ENCODE results near the gene ABTB2.
A peak's percentile ranks its signal among the peaks of the same experiment; 100 is the strongest.
"Not testable (repeated sequence)": the region's sequence is repeated elsewhere in the genome, so short reads cannot be mapped to it uniquely, and the experiment has no call there.

ABTB2 gene

DNA sequence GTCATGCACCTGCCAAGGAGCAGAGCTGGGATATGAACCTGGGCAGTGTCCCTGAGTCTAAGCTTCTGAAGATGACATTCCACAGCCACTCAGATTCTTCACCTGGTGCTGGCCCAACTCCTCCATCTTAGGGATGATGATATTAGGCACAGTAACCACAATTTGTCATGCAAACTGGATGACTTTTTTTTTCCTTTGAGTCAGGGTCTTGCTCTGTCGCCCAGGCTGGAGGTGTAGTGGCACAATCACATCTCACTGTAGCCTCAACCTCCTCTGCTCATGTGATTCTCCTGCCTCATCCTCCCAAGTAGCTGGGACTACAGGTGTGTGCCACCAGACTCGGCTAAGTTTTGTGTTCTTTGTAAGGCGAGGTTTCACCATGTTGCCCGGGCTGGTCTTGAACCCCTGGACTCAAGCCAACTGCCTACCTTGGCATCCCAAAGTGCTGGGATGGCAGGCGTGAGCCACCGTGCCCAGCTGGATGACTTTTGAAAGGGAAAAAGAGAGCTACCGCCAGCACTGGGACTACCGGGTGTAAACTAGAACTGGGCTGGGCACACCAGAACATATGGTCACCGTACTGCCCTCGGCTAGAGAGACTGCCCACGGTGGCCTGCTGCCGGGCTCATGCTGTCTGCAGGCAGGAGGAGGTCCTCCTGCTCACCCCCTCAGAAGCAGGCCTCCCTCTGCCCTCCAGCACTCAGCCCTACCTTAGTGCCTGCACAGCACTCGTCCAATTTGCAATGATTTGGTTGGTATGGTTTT, 174.7 kb downstream of the ABTB2 start:
- DNase-seq, result no peak

DNA sequence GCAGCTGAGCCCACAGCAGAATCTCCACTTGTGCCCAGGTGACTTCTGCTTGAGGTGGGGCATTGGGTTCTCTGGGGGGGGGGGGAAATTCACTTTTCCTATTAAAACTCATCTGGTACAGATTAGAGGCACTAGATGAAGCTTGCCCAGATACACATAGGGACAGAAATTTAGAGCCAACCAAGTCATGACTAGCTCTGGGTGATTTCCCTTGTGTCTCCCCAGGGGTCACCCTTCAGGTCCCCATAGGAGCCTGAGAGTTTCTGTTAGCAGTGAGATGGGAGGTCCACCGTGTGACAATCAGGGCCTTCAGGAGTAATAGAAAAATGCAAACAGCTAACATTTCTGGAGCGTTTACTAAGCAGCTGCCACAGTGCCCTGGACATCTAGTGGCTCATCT, 175.4 kb downstream of the ABTB2 start:
- no peak for DNase-seq

DNA sequence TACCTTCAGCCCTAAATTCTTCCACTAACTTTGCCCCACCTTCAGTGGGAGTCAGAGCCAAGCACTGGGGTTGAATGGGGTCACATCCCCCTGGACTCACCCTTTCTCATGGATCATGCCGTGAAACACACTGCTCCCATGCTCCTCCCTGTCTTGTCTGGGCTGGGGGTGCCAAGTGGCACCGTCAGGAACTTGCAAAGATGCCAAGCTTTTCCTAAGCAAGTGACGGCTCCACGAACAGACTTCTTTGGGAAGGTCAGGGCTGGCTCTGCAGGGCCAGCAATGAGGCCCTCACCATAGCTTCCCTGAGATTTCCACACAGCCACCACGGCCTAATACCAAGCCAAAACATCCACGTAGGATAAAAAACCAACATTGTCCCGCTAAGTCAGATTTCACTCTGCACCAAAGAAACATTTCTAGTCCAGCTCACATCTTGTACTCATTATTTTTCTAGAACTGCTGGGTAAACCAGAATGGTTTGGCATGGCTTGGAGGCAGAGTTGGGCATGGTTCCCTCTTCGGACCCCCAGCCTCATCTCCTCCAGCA, 175.9 kb downstream of the ABTB2 start:
- no peak for DNase-seq

DNA sequence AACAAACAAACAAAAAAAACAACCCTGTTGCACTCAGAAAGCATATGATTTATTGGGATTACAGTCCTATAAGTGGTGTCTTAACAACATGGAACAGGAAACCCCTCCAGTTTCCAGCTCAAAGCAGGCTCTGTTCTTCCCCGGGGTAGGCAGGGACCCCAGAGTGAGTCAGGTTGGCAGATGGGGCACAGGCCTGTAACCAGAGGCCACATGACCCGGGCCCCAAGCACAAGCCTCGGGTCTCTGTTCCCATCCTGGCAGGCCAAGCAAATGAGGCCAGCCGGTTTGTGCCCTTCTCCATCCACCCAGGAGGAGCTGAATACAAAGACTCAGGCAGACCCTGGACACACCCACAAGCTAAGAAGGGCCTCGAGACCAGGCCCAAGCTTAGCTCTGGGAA, 176.6 kb downstream of the ABTB2 start:
- DNase-seq, result no peak

DNA sequence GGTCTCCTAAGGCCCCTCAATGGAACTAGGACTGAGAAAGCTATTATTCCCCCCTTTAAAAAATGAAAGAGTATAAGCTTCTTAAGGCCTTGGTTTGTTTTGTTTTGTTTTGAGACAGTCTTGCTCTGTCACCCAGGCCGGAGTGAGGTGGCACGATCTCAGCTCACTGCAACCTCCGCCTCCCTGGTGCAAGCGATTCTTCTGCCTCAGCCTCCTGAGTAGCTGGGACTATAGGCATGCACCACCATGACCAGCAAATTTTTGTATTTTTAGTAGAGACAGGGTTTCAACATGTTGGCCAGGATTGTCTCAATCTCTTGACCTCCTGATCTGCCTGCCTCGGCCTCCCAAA, 177.0 kb downstream of the ABTB2 start:
- not testable (repeated sequence) for DNase-seq

DNA sequence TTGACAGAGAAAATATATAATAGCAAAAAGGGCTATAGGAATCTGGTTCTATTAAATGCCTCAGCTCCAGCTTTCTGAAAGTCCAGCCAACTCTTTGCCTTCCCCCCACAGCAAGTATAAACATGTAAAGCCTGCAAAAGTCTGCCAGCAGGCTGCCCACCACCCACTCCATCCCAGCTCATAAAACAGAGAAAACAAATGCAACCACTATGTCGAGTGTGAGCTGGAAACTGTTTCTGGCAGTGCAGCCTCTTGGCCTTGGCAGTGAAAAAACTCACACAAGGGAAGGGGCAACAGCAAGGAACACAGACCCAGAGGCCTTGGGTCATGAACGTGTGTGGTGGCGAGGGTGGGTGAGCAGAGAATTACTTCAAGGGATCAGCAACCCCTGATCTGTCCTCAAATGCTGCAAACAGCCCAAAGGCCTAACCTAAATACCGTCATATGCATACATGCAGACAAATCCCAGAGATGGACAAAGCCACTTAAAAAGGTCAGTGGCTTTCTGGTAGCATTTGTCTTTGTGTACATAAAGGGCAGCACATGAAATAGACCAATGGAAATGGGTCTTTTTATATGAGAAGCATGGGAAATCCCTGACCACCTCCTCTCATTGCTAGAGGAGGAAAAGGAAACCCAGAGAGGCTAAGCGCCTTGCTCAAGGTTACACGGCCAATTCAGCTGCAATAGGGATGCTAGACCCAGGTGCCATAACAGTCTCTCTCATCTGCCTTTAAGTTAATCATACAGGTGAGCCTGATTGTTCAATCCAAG, 177.6 kb downstream of the ABTB2 start:
- DNase-seq, result no peak

DNA sequence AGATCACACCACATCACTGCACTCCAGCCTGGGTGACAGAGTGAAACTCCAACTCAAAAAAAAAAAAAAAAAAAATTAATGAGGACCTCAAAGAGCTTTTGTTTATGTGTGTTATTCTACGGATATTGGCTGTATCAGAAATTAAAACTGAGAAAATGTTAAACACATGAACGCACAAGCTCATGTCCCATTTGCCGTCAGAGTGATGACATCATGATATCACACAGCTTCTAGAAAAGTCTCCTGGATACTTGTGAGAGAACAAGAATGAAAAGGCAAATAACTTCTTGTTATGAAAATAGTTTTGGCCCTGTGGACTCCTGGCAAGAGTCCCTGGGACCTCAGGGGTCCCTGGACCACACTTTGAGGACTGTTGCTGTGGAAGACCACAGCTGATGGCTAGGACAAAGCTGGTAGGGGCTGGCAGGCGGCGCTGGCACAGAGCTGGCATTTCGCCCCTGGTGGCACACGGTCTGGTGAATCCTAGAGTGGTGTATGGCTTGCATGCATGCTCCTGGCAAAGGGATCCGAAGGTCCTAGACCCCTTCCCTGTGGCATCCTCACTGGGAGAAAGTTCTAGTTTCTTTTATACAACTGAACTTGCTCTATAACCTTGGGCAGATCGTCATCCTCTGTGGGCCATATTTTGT, 178.7 kb downstream of the ABTB2 start:
- no peak for DNase-seq

DNA sequence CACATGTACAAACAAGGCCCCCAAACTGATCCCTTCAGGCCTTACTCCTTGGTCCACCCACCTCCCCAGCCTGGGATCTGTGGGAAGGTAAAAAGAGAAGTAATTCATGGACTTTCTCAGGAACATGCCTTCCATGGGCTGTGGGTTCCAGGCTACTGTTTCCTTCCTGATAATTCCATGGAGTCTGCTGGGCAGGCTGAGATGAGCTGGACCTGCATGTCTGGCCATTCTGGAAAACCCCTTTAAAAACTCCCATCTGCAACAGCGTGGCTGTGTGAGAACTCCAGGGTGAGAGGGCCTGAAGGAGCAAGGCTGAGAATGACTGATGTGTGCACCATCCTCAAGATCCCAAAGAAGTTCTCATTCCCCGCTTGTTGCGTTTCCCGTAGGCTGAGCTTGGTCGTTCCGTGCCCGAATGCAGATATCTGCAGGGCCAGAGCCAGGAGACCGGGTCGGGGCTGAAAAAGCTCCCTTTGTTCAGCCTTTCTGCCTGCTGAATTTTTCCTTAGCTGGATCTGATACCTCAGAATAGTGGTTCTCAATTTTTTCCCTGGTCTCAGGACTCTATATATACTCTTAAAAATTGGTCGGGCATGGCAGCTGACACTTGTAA, 179.5 kb downstream of the ABTB2 start:
- no peak for DNase-seq

DNA sequence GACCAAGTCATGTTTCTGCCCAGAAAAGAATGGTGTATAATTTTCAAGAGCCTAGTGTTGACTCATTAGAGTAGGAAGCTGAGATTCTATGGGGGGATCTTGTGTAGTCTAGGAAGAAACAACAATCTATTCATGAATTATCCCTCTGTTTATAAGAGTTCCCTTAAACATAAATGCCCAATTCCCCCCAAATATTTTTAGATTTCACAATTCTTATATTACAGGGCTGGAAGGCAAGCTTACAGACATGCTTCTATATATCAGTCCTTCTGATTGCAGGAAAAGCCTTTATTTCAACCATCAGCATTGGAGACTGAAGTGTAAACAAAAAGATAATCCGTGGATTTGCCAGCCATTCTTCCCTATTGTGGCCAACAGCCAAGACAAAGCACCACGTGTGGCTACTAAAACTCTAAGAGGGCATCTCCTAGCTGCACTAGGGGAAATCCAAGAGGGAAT, 181.0 kb downstream of the ABTB2 start:
- DNase-seq, result no peak

DNA sequence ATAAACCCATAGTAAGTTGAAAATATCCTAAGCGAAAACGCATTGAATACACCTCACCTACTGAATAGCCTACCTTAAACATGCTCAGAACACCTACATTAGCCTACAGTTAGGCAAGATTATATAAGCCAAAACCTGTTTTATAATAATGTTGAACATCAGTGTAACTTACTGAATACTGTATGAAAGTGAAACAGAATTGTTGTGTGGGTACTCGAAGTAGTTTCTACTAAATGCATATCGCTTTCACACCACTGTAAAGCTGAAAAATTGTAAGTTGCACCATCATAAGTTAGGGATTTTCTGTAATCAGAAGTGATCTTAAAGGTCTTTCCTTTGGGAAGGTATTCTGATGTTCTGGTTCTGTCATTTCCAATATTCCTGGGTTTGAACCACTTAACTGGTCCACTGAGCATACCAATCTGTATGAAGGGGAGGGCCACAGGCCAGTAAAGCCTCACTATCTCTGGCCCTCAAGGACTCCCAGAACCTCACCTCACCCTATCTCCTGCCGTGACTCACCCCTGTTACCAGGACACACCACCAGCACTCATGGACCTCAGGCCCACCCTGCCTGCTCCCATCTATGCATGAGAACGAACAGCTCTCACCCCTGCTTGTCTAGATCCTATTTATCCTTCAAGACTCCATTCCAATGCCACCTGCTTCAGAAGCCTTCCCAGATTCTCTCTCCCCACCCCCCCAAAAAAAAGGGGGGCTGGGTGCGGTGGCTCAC, 182.4 kb downstream of the ABTB2 start:
- no peak for DNase-seq

DNA sequence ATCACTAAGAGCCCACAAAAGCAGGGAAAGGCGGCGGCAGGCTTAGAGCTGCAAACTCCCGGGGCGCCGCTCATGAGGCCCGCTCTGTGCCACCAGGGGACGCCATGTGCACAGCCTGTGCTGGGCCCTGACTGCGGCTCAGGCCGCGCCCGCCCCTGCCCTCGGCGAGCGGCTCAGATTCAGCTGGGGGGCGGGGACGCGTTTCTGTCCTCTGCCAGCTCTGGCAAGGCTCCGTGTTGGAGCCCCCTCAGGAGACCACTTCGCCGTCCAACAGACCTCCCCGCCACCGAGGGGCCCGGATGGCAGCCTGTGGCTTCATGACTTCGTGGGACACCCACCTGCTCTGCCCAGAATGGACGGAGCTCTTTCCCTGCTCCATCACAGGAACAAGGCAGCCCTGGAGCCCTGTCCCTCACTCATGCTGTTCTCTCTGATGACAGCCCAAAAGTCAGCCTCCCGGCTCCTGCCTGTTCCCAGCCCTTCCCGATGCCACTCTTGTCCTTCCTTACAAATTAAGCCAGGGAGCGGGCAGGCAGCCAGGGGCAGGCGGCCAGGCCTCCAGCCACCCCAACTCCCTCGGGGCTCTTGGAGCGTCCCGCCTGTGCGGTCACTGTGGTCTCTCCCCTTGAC, 183.3 kb downstream of the ABTB2 start:
- peak; percentile 74 to 76 for DNase-seq

DNA sequence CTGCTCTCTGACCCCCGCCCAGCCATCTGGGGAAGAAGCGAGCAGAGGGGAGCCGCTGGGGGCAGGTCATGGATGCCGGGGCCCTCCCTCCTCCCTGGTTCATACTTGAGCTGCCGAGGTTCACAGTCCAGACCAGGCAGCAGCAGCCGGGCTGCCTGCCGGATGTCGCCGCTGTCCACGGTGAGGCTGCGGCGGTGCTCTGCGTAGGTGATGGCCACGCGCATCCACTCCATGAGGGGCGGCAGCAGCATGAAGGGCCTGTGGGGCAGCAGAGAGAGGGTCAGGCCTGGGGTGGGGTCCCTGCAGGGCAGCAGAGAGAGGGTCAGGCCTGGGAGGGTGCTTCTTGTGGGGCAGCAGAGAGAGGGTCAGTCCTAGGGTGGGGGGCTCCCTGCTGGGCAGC, 184.8 kb downstream of the ABTB2 start:
- no peak for DNase-seq

DNA sequence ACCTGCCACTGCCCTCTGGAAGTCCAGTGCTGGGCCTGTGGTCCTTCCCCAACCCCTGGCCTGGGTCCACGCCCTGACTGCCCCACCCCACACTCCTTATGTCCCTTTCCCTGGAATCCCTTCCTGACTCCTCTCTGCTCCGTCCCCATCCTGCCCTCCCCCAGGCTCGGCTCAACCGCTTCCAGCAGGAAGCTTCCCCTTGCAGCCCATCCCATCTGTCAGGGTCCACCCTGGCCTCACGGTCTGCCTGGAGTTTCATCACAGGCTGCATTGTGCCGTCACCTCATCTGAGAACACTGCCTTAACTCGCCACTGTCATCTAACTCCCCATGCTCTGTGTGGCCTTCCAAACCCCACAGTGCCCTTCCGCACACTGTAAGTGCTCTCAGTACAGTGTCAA, 188.1 kb downstream of the ABTB2 start:
- no peak for DNase-seq

DNA sequence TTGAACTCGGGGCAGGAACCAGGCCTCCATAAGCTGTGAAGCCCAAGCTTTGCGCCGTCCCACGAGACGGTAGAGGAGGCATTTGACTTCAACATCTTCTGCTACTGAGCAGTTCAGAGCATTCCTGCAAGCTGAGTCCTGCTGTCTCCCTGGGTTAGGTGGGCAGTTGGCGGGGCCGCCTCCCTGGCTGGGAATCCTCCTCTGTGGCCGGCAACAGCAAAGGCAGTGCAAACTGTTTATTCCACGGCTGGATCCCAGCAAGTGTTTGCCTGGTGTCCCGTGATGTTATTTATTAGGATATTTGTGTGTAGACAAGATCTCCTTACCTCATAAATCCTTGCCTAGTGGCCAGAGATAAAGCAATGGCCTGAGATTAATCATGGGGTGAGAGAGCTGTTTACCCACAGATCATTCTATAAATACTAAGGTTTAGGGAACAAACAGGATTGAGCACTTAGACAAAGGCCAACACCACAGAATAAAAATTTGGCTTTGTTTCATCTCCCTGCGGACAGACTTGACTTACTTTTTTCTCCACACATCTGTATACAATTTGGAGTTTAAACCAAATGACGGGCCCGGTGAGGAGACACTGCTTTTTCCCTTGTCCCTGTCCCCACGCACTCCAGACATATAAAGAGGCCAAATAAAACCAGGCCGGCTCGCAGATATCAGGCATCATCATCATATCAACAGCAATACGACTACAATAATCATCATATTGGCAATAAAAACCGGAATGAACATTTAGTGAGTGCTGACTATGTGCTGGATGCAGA, 189.0 kb downstream of the ABTB2 start:
- no peak for DNase-seq

DNA sequence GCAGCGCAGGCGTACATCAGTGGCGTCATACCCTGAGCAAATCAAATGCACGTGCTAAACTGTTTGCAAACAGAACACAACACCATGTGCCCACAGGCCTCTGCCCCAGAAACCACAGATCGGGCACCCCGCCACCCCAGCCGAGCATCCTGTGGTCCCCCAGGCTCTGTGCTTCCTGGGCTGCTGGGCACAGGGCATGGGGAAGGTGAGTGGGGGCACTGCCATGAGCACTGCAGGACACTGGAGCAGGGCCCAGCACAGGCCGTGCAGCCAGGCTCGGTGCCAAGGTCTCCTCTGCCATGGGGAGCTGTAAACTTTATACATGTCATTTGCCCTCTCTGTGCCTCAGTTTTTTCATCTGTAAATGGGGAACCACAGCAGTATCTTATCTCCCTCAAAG, 189.8 kb downstream of the ABTB2 start:
- no peak for DNase-seq

DNA sequence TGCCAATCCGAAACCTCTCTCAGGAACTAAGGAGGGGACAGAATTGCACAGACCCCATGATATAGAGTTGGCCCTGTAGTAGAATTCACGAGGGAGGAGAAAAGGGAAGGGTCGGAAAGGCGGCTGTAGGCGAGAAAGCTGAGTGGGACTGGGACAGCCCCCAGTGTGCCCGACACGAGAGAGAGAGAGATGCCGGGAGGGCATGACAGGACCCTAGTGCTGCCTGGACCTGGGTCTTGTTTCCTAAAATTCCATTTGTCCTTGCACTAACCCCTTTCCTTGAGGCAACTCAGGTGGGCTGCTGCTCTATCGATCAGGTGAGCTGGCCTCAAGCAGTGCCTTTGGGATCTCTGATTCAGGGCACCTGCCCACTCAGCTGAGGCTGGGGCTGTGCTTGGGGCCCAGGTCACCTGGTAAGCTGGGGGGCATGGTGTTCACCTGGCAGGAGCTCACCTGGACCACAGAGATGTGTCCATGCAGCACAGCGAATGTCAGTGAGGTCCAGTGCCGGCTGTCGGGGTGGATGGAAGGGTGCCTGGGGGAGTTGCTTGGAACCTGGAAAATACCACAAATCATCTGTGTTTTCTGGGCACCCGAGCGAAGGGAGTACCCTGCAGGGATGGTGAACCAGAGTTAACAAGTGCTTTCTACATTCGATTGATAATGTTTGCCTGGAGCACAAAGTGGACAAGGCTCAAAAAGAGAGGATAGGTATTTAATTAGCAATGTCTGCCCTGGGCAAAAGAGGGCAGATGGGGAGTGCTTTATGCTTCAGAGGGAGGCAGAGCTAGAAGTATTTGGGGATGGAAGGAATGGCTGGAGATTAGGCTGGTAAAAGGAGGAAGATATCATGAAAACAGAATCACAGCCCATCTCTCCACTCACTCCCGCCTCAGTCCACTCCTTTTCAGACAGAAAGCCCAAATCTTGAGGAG, 190.7 kb downstream of the ABTB2 start:
- DNase-seq, result no peak

DNA sequence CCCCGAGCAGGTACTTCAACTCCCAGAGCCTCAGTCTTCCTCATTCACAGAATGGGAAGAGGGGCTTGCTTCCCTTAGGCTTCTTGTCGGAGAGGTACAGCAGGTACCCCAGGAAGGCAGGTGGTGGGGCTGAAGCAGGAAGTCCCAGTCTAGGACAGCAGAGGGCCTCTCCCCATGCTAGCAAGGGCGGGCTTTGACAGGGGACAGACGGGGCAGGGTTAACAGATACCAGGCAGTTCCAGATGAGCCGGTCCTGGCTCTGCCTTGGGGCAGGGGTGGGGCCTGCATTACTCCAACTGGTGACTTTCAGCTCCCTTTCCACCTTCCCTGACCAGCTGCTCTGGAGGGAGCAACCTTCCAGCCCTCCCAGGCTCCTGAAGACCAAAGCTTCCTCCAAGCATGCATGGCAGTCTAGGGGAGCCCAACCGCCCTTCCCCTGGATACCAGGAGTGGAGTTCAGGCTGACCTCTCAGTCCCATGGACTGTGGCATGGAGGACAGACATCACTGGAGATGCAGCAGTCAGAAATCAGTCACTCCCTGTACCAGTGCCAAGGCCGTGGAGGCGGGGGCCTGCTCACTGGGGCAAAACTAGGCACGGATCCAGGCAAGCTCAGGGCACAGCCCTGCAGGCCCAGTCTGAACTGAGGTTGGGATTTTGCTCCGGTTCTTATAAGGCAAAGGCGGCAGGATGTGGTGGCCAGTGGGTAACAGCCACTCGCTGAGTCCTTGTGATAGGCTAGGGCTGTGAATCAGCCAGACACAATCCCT, 191.8 kb downstream of the ABTB2 start:
- no peak for DNase-seq

DNA sequence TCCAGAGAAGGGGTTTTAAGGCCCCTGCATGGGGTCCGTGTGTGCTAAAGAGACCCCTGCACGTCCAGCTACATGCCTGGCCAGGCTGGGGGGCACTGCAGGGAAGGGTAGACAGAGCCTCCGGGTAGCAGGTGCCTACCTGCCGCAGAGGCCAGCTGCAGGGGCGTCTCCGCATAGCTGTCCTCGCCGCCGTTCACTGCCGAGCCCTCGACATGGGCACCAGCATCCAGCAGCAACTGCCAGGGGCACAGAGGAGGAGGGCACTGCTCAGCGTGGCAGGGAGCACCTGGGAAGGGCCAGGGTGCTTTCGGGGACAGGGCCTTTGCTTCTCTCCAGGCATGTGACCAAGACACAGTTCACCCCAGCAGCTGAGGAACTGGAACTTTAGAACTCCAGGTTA, 192.7 kb downstream of the ABTB2 start:
- no peak for DNase-seq

DNA sequence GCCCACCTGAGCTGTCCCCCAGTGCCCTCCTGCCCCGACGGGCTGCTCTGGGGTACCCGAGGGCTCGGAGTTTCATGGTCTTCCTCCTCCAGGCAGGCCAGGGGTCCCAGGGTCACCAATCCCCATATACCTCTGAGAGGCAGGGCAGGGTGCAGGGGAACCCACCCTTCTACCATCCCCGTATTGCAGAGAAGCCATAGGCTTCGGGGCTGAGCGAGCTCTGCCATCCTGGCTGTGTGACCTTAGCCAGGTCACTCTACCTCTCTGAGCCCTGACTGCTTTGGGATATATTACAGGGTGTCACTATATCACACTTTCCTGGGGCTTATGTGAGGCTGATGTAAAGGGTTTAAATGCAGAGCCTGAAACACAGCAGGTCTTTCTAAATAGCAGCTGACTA, 195.0 kb downstream of the ABTB2 start:
- DNase-seq, result no peak
